GM23248 (cell line): Measurements from ENCODE around the gene NFIX. TPM values are rescaled to one million over a fixed set of nuclear protein-coding genes. Genes with fewer than 3 reads are reported as not detected.
A peak's percentile ranks its signal among the peaks of the same experiment; 100 is the strongest.

Experiments
- DNase-seq: peaks from one replicate; pipeline ENCODE4 v3.0.0-alpha.2; 2015
- H2AFZ ChIP-seq: fragments of 200-600 bp; sonication (generic); 2 replicates; pipeline ENCODE4 v1.6.1; 2016; ENCODE audit warnings: antibody characterized with exemption
- H3F3A ChIP-seq: fragments of 200-600 bp; sonication (generic); 2 replicates; pipeline ENCODE4 v1.6.1; 2016; ENCODE audit warnings: mild to moderate bottlenecking, antibody characterized with exemption, mixed run types; ENCODE audit not compliant: insufficient read depth
- H3K27ac ChIP-seq: fragments of 200-600 bp; sonication (generic); 2 replicates; pipeline ENCODE4 v1.5.1; 2016; ENCODE audit warnings: mild to moderate bottlenecking
- H3K27me3 ChIP-seq: fragments of 200-600 bp; sonication (generic); replicated peaks from 2 replicates; pipeline ENCODE4 v1.6.1; 2016; ENCODE audit warnings: mild to moderate bottlenecking; ENCODE audit not compliant: insufficient read depth
- H3K36me3 ChIP-seq: fragments of 200-600 bp; sonication (generic); 2 replicates; pipeline ENCODE4 v1.6.1; 2016; ENCODE audit warnings: low read depth, mild to moderate bottlenecking
- H3K4me1 ChIP-seq: fragments of 200-600 bp; sonication (generic); 2 replicates; pipeline ENCODE4 v1.6.1; 2016; ENCODE audit warnings: mild to moderate bottlenecking; ENCODE audit not compliant: insufficient read depth
- H3K4me2 ChIP-seq: fragments of 200-600 bp; sonication (generic); one replicate; pipeline ENCODE4 v1.6.1; 2016; ENCODE audit warnings: mild to moderate bottlenecking; ENCODE audit not compliant: unreplicated experiment
- H3K4me3 ChIP-seq: fragments of 200-600 bp; sonication (generic); 2 replicates; pipeline ENCODE4 v1.5.1; 2016; ENCODE audit warnings: mild to moderate bottlenecking
- H3K79me2 ChIP-seq: fragments of 200-600 bp; sonication (generic); 2 replicates; pipeline ENCODE4 v1.6.1; 2016; ENCODE audit warnings: mild to moderate bottlenecking; ENCODE audit not compliant: insufficient read depth
- H3K9ac ChIP-seq: fragments of 200-600 bp; sonication (generic); 2 replicates; pipeline ENCODE4 v1.6.1; 2016; ENCODE audit warnings: mild to moderate bottlenecking
- H3K9me2 ChIP-seq: fragments of 200-600 bp; sonication (generic); 2 replicates; pipeline ENCODE4 v1.6.1; 2016; ENCODE audit warnings: mixed run types, mild to moderate bottlenecking, moderate library complexity; ENCODE audit not compliant: insufficient read depth
- H3K9me3 ChIP-seq: fragments of 200-600 bp; sonication (generic); one replicate; pipeline ENCODE4 v1.6.1; 2017; ENCODE audit warnings: low read depth
- H4K20me1 ChIP-seq: fragments of 200-600 bp; sonication (generic); 2 replicates; pipeline ENCODE4 v1.6.0; 2016; ENCODE audit not compliant: insufficient read depth
- EZH2 ChIP-seq: fragments of 200-600 bp; sonication (generic); IDR thresholded peaks from 2 replicates; pipeline ENCODE4 v1.6.1; 2018; ENCODE audit warnings: antibody characterized with exemption, mild to moderate bottlenecking; ENCODE audit not compliant: insufficient read depth, poor library complexity, severe bottlenecking
- EZH2phosphoT487 ChIP-seq: fragments of 200-600 bp; sonication (generic); IDR thresholded peaks from 2 replicates; pipeline ENCODE4 v1.6.1; 2018; ENCODE audit warnings: antibody characterized with exemption, moderate library complexity, mild to moderate bottlenecking, low read depth; ENCODE audit not compliant: insufficient read depth
- WGBS, 2 experiments: methylation state at CpG; one replicate each; pipeline ENCODE4 v1.1.6; 2015 to 2017; ENCODE audit warnings: low lambda C conversion rate in 2 of 2, low coverage in 1 of 2; ENCODE audit errors: missing lambda C conversion rate in 2 of 2; 5-methylcytosine and 5-hydroxymethylcytosine counted together
- in situ Hi-C: fragments of 300-500 bp; cut with MboI; formaldehyde crosslinking; loops from 2 replicates; pipeline ENCODE4 v1.15.0; 2020
- polyA plus RNA-seq: library from polyadenylated mRNA; unstranded; fragments of >200 nt; fragmentation: Nextera tagmentation; extraction: Ambion mirVana; gene quantifications from 2 replicates; pipeline ENCODE4 v1.2.1, GENCODE V29; 2016
- total RNA-seq: library from RNA; depleted of rRNA; stranded (reverse); fragments of >200 nt; shearing (Covaris generic); gene quantifications from 2 replicates; pipeline ENCODE4 v1.2.3, GENCODE V29; 2014

Gene NFIX
- total and polyA plus RNA-seq, 2 experiments from 2014 or later = 60.8 to 71.0 TPM

GRCh38 chr19:13083008-13083404, 87.7 kb downstream of the NFIX start:
- Histone ChIP-seq H3K4me2 (no peak overlapping the region), H3K9me2 (no peaks in the 10 kb centered on the region), H3K4me3 (no peak overlapping the region), H4K20me1 (no peaks in the 10 kb centered on the region), H2AFZ (no peak overlapping the region), H3F3A (peaks cover 13% of the 10 kb centered on the region; the same call in 1 of the 2 replicates), H3K9ac (no peak overlapping the region), H3K27me3 (no peaks in the 10 kb centered on the region), H3K4me1 (peaks cover 12% of the 10 kb centered on the region), H3K27ac (no peak overlapping the region), H3K9me3 (no peaks in the 10 kb centered on the region), H3K79me2 (peaks cover 75% of the 10 kb centered on the region), H3K36me3 (peaks cover 33% of the 10 kb centered on the region)
- 72% methylated on average over 7 of the region's 7 CpGs for WGBS, 2 experiments
- in situ Hi-C loops = no loop called here
- no peak for TF ChIP-seq EZH2
- no peak for TF ChIP-seq EZH2phosphoT487
- DNase-seq = no peak

GRCh38 chr19:13083627-13084026, 88.4 kb downstream of the NFIX start:
- H3K4me3 ChIP-seq = no peak overlapping the region
- H3K36me3 ChIP-seq = peaks cover 30% of the 10 kb centered on the region
- in situ Hi-C loops = no loop called here
- H3K4me1 ChIP-seq = peaks cover 12% of the 10 kb centered on the region
- H3K27ac ChIP-seq = no peak overlapping the region
- no peaks in the 10 kb centered on the region for H3K27me3 ChIP-seq
- H4K20me1 ChIP-seq = no peaks in the 10 kb centered on the region
- WGBS, 2 experiments = 70 to 76% methylated on average over 8 to 9 of the region's 9 CpGs
- H3K9me3 ChIP-seq = no peaks in the 10 kb centered on the region
- H3K9me2 ChIP-seq = no peaks in the 10 kb centered on the region
- no peak for DNase-seq
- no peak for TF ChIP-seq EZH2phosphoT487
- TF ChIP-seq EZH2 = no peak
- no peak overlapping the region for H3K4me2 ChIP-seq
- no peak overlapping the region for H3K9ac ChIP-seq
- peaks cover 15% of the 10 kb centered on the region; the same call in 1 of the 2 replicates for H3F3A ChIP-seq
- H2AFZ ChIP-seq = no peak overlapping the region
- H3K79me2 ChIP-seq = peaks cover 75% of the 10 kb centered on the region

GRCh38 chr19:13085666-13086065, 90.4 kb downstream of the NFIX start:
- Histone ChIP-seq H3F3A (peaks cover 15% of the 10 kb centered on the region; the same call in 1 of the 2 replicates), H3K4me1 (peaks cover 2% of the 10 kb centered on the region), H3K79me2 (peaks cover 61% of the 10 kb centered on the region), H2AFZ (no peak overlapping the region), H3K36me3 (peaks cover 22% of the 10 kb centered on the region), H3K9me2 (no peaks in the 10 kb centered on the region), H4K20me1 (no peaks in the 10 kb centered on the region), H3K27ac (no peak overlapping the region), H3K4me2 (no peak overlapping the region), H3K9ac (no peak overlapping the region), H3K9me3 (no peaks in the 10 kb centered on the region), H3K4me3 (no peak overlapping the region), H3K27me3 (no peaks in the 10 kb centered on the region)
- in situ Hi-C loops = no loop called here
- no peak for DNase-seq
- 29 to 32% methylated on average over 7 of the region's 7 CpGs for WGBS, 2 experiments
- TF ChIP-seq EZH2phosphoT487 (no peak), EZH2 (no peak)

- H2AFZ ChIP-seq = no peak overlapping the region
- H3K27me3 ChIP-seq = no peaks in the 10 kb centered on the region
- no peak overlapping the region for H3K4me3 ChIP-seq
- H3K79me2 ChIP-seq = peaks cover 55% of the 10 kb centered on the region
- no peaks in the 10 kb centered on the region for H3K9me3 ChIP-seq
- in situ Hi-C loops = no loop called here
- peaks cover 22% of the 10 kb centered on the region for H3K36me3 ChIP-seq
- H3K4me1 ChIP-seq = peaks cover 9% of the 10 kb centered on the region
- 0 out of 2 replicates have a peak overlapping the region, but pooled peaks have one; percentile 3 for H3K9ac ChIP-seq
- peaks cover 15% of the 10 kb centered on the region; the same call in 1 of the 2 replicates for H3F3A ChIP-seq
- no peak for DNase-seq
- no peaks in the 10 kb centered on the region for H4K20me1 ChIP-seq
- TF ChIP-seq EZH2phosphoT487 (no peak), EZH2 (no peak)
- no peak overlapping the region for H3K4me2 ChIP-seq
- WGBS, 2 experiments = 75 to 86% methylated on average over 2 of the region's 2 CpGs
- no peaks in the 10 kb centered on the region for H3K9me2 ChIP-seq
- no peak overlapping the region for H3K27ac ChIP-seq
These were observed 91.1 kb downstream of the NFIX start for GRCh38 chr19:13086341-13086740.

- Histone ChIP-seq H3K9me2 (no peaks in the 10 kb centered on the region), H3K9ac (no peak overlapping the region), H3K36me3 (peaks cover 15% of the 10 kb centered on the region), H4K20me1 (no peaks in the 10 kb centered on the region), H3K27ac (no peak overlapping the region), H3F3A (peaks cover 23% of the 10 kb centered on the region), H3K79me2 (peaks cover 50% of the 10 kb centered on the region), H3K4me1 (peaks cover 18% of the 10 kb centered on the region), H3K9me3 (no peaks in the 10 kb centered on the region), H3K27me3 (no peaks in the 10 kb centered on the region), H2AFZ (no peak overlapping the region), H3K4me2 (no peak overlapping the region), H3K4me3 (no peak overlapping the region)
- no peak for TF ChIP-seq EZH2phosphoT487
- TF ChIP-seq EZH2 = no peak
- no peak for DNase-seq
- 80 to 88% methylated on average over 12 of the region's 12 CpGs for WGBS, 2 experiments
- in situ Hi-C loops = no loop called here
These were observed 92.0 kb downstream of the NFIX start for GRCh38 chr19:13087295-13087694.
